GM23338 (cell line): ENCODE data around the gene NUP98. TPM values are rescaled to one million over a fixed set of nuclear protein-coding genes. Genes with fewer than 3 reads are reported as not detected.

Source experiments
- ATAC-seq: fragments of 200-7000 bp; cut with Tn5 transposase; 3 replicates; pipeline ENCODE4 v1.9.1; 2020
- DNase-seq: peaks from one replicate; pipeline ENCODE4 v3.0.0-alpha.2; 2015; ENCODE audit warnings: low spot score
- H2AFZ ChIP-seq: fragments of 200-600 bp; sonication (generic); 2 replicates; pipeline ENCODE4 v1.8.0; 2016; ENCODE audit warnings: antibody characterized with exemption, mild to moderate bottlenecking, moderate library complexity
- H3F3A ChIP-seq: fragments of 200-600 bp; sonication (generic); replicated peaks from 2 replicates; pipeline ENCODE4 v1.8.0; 2017; ENCODE audit warnings: antibody characterized with exemption, mixed run types, low read depth
- H3K27ac ChIP-seq: fragments of 200-600 bp; sonication (generic); 2 replicates; pipeline ENCODE4 v1.6.1; 2016; ENCODE audit warnings: low read depth
- H3K27me3 ChIP-seq: fragments of 200-600 bp; sonication (generic); 2 replicates; pipeline ENCODE4 v1.8.0; 2016; ENCODE audit warnings: mild to moderate bottlenecking, mixed run types, moderate library complexity; ENCODE audit not compliant: insufficient read depth
- H3K36me3 ChIP-seq: fragments of 200-600 bp; sonication (generic); 2 replicates; pipeline ENCODE4 v1.8.0; 2016; ENCODE audit warnings: mild to moderate bottlenecking; ENCODE audit not compliant: insufficient read depth
- H3K4me1 ChIP-seq: fragments of 200-600 bp; sonication (generic); 2 replicates; pipeline ENCODE4 v1.8.0; 2016; ENCODE audit warnings: mild to moderate bottlenecking, moderate library complexity; ENCODE audit not compliant: insufficient read depth
- H3K4me2 ChIP-seq: fragments of 200-600 bp; sonication (generic); 2 replicates; pipeline ENCODE4 v1.7.1; 2017; ENCODE audit warnings: mixed run types
- H3K4me3 ChIP-seq: fragments of 200-600 bp; sonication (generic); 2 replicates; pipeline ENCODE4 v1.6.1; 2016; ENCODE audit warnings: mixed run types
- H3K79me2 ChIP-seq: fragments of 200-600 bp; sonication (generic); replicated peaks from 2 replicates; pipeline ENCODE4 v1.8.0; 2017; ENCODE audit warnings: mild to moderate bottlenecking; ENCODE audit not compliant: insufficient read depth
- H3K9me2 ChIP-seq: fragments of 200-600 bp; sonication (generic); 2 replicates; pipeline ENCODE4 v1.8.0; 2017; ENCODE audit not compliant: insufficient read depth
- H4K20me1 ChIP-seq: fragments of 200-600 bp; sonication (generic); replicated peaks from 2 replicates; pipeline ENCODE4 v1.8.0; 2017; ENCODE audit warnings: mild to moderate bottlenecking; ENCODE audit not compliant: insufficient read depth
- H3K27ac Mint-ChIP-seq: 2 replicates; pipeline ENCODE4 v1.8.0; 2020; ENCODE audit warnings: inconsistent platforms, mild to moderate bottlenecking, moderate library complexity, mixed read lengths
- H3K27me3 Mint-ChIP-seq: 3 replicates; pipeline ENCODE4 v1.8.0; 2022; ENCODE audit warnings: low read depth, mild to moderate bottlenecking, moderate library complexity, mixed read lengths, inconsistent platforms; ENCODE audit not compliant: insufficient read depth, poor library complexity
- H3K36me3 Mint-ChIP-seq: 3 replicates; pipeline ENCODE4 v1.8.0; 2021; ENCODE audit warnings: low read depth, mild to moderate bottlenecking, inconsistent platforms, moderate library complexity, mixed read lengths
- H3K4me1 Mint-ChIP-seq: 3 replicates; pipeline ENCODE4 v1.8.0; 2020; ENCODE audit warnings: mild to moderate bottlenecking, inconsistent platforms, mixed read lengths
- H3K4me3 Mint-ChIP-seq: 3 replicates; pipeline ENCODE4 v1.8.0; 2021; ENCODE audit warnings: moderate library complexity, mild to moderate bottlenecking, inconsistent platforms, mixed read lengths
- H3K9me3 Mint-ChIP-seq: 3 replicates; pipeline ENCODE4 v1.8.0; 2020; ENCODE audit warnings: moderate library complexity, mild to moderate bottlenecking, inconsistent platforms, mixed read lengths
- CREB1 ChIP-seq: fragments of 250-450 bp; sonication (Bioruptor Pico); IDR thresholded peaks from 2 replicates; pipeline ENCODE4 v1.5.0; 2020; ENCODE audit warnings: low read depth, mild to moderate bottlenecking, moderate library complexity
- CTCF ChIP-seq, 2 experiments: fragments of 200-600 bp in 1 of 2; sonication (generic) in 1 of 2; conservative IDR thresholded peaks; 2 replicates each; pipeline versions ENCODE4 v1.5.1 to v1.6.1; 2016 to 2017; ENCODE audit warnings: antibody characterized with exemption in 2 of 2, low read depth in 2 of 2, mild to moderate bottlenecking in 2 of 2, moderate library complexity in 1 of 2
- ETS1 ChIP-seq: IDR thresholded peaks from 2 replicates; pipeline ENCODE4 v1.6.1; 2016; ENCODE audit warnings: antibody characterized with exemption
- EZH2 ChIP-seq: fragments of 200-600 bp; sonication (generic); IDR thresholded peaks from one replicate; pipeline ENCODE4 v1.8.0; 2017; ENCODE audit warnings: antibody characterized with exemption, mild to moderate bottlenecking, low read depth; ENCODE audit not compliant: unreplicated experiment
- EZH2phosphoT487 ChIP-seq: fragments of 200-600 bp; sonication (generic); IDR thresholded peaks from one replicate; pipeline ENCODE4 v1.8.1; 2018; ENCODE audit warnings: antibody characterized with exemption; ENCODE audit not compliant: unreplicated experiment
- JUNB ChIP-seq: IDR thresholded peaks from one replicate; pipeline ENCODE4 v1.6.1; 2016; ENCODE audit warnings: antibody characterized with exemption; ENCODE audit not compliant: unreplicated experiment
- NANOG ChIP-seq: IDR thresholded peaks from 2 replicates; pipeline ENCODE4 v1.6.1; 2016; ENCODE audit warnings: antibody characterized with exemption, borderline replicate concordance
- POLR2AphosphoS5 ChIP-seq: IDR thresholded peaks from 2 replicates; pipeline ENCODE4 v1.6.1; 2016; ENCODE audit warnings: antibody characterized with exemption, low read depth
- REST ChIP-seq: IDR thresholded peaks from one replicate; pipeline ENCODE4 v1.6.1; 2018; ENCODE audit warnings: antibody characterized with exemption; ENCODE audit not compliant: unreplicated experiment
- STAT1 ChIP-seq: IDR thresholded peaks from one replicate; pipeline ENCODE4 v1.6.1; 2016; ENCODE audit warnings: antibody characterized with exemption; ENCODE audit not compliant: unreplicated experiment
- ZNF114 ChIP-seq: fragments of 250-450 bp; sonication (Bioruptor Pico); IDR thresholded peaks from 2 replicates; pipeline ENCODE4 v1.5.0; 2020; ENCODE audit warnings: mild to moderate bottlenecking, moderate library complexity
- ZNF331 ChIP-seq: fragments of 250-450 bp; sonication (Bioruptor Pico); IDR thresholded peaks from 2 replicates; pipeline ENCODE4 v1.5.0; 2020; ENCODE audit warnings: low read depth, mild to moderate bottlenecking, moderate library complexity
- polyA plus RNA-seq: library from polyadenylated mRNA; unstranded; fragments of >200 nt; fragmentation: Nextera tagmentation; extraction: Ambion mirVana; gene quantifications from 2 replicates; pipeline ENCODE4 v1.2.1, GENCODE V29; 2016
- total RNA-seq: library from RNA; depleted of rRNA; stranded (reverse); fragments of >200 nt; shearing (Covaris generic); gene quantifications from 2 replicates; pipeline ENCODE4 v1.2.3, GENCODE V29; 2014

NUP98 gene
- total and polyA plus RNA-seq, 2 experiments from 2014 or later, result 23.9 to 174 TPM

GRCh38 chr11:3737386-3737933 is 59.9 kb downstream of the NUP98 start:
- Histone ChIP-seq H3K27ac (0 out of 2 replicates have a peak overlapping the region, but pooled peaks have one; percentile 16), H3K79me2 (no peaks in the 10 kb centered on the region), H4K20me1 (peaks cover 20% of the 10 kb centered on the region), H3K36me3 (peaks cover 39% of the 10 kb centered on the region), H3F3A (no peaks in the 10 kb centered on the region), H3K4me2 (no peak overlapping the region), H3K9me2 (no peaks in the 10 kb centered on the region), H3K27me3 (no peaks in the 10 kb centered on the region), H2AFZ (no peak overlapping the region), H3K4me3 (no peak overlapping the region), H3K4me1 (no peaks in the 10 kb centered on the region)
- TF ChIP-seq CTCF (conservative IDR thresholded peaks at IDR 0.05; ENCODE audit: low read depth in 2 of 2) (no peak), CREB1 (CRISPR knock-in tag) (no peak), JUNB (no peak), STAT1 (no peak), NANOG (no peak), EZH2 (no peak), ETS1 (no peak)
- Mint-ChIP-seq H3K27me3 (no peaks in the 10 kb centered on the region), H3K36me3 (peaks cover 67% of the 10 kb centered on the region), H3K9me3 (no peaks in the 10 kb centered on the region), H3K4me1 (no peaks in the 10 kb centered on the region), H3K4me3 (no peak overlapping the region), H3K27ac (no peak overlapping the region)
- DNase-seq (no peak), ATAC-seq (no peak)

- H3K9me3 Mint-ChIP-seq, result no peaks in the 10 kb centered on the region
- H3K36me3 Mint-ChIP-seq, result peaks cover 69% of the 10 kb centered on the region
- no peaks in the 10 kb centered on the region for H3K79me2 ChIP-seq
- peaks cover 17% of the 10 kb centered on the region for H4K20me1 ChIP-seq
- H3F3A ChIP-seq, result no peaks in the 10 kb centered on the region
- no peak overlapping the region for H3K4me3 ChIP-seq
- no peak overlapping the region for H2AFZ ChIP-seq
- no peaks in the 10 kb centered on the region for H3K9me2 ChIP-seq
- H3K4me1 Mint-ChIP-seq, result no peaks in the 10 kb centered on the region
- no peaks in the 10 kb centered on the region for H3K4me1 ChIP-seq
- H3K4me3 Mint-ChIP-seq, result no peak overlapping the region
- DNase-seq (no peak), ATAC-seq (no peak)
- no peaks in the 10 kb centered on the region for H3K27me3 Mint-ChIP-seq
- H3K27me3 ChIP-seq, result no peaks in the 10 kb centered on the region
- no peak overlapping the region for H3K4me2 ChIP-seq
- H3K36me3 ChIP-seq, result peaks cover 42% of the 10 kb centered on the region
- 0 out of 2 replicates have a peak overlapping the region, but pooled peaks have one; percentile 16 for H3K27ac ChIP-seq
- H3K27ac Mint-ChIP-seq, result no peak overlapping the region
- TF ChIP-seq POLR2AphosphoS5, result no peak
- no peak for TF ChIP-seq ZNF114 (CRISPR knock-in tag)
- no peak for TF ChIP-seq EZH2phosphoT487
- no peak for TF ChIP-seq EZH2
- no peak for TF ChIP-seq JUNB
- no peak for TF ChIP-seq ZNF331 (CRISPR knock-in tag)
- no peak for TF ChIP-seq CTCF (conservative IDR thresholded peaks at IDR 0.05; ENCODE audit: low read depth in 2 of 2)
- no peak for TF ChIP-seq REST
- TF ChIP-seq CREB1 (CRISPR knock-in tag), result no peak
- TF ChIP-seq STAT1, result no peak
These were observed 60.5 kb downstream of the NUP98 start for GRCh38 chr11:3736816-3737215.
